Fibroblast of lung (primary cell): ENCODE data around the gene GOLGA8S. TPM values are rescaled to one million over a fixed set of nuclear protein-coding genes. Genes with fewer than 3 reads are reported as not detected.
"Not testable (repeated sequence)": the region's sequence is repeated elsewhere in the genome, so short reads cannot be mapped to it uniquely, and the experiment has no call there.

Experiments
- DNase-seq, 2 donors: peaks; one replicate each; pipeline versions ENCODE4 v3.0.0 to v3.0.0-alpha.2; 2010; ENCODE audit warnings: low read depth in 2 of 2
- H2AFZ ChIP-seq: 2 replicates; pipeline ENCODE4 v1.5.1; 2012; ENCODE audit warnings: low read length, control low read depth, inconsistent platforms
- H3K27ac ChIP-seq: 2 replicates; pipeline ENCODE4 v1.5.1; 2011; ENCODE audit warnings: low read length, control low read depth; ENCODE audit not compliant: insufficient read depth
- H3K27me3 ChIP-seq: 2 replicates; pipeline ENCODE4 v1.5.1; 2011; ENCODE audit warnings: mild to moderate bottlenecking, low read length; ENCODE audit not compliant: control insufficient read depth, insufficient read depth
- H3K36me3 ChIP-seq: 2 replicates; pipeline ENCODE4 v1.5.1; 2011; ENCODE audit warnings: low read length; ENCODE audit not compliant: control insufficient read depth, insufficient read depth
- H3K4me1 ChIP-seq: 2 replicates; pipeline ENCODE4 v1.5.1; 2011; ENCODE audit warnings: low read length; ENCODE audit not compliant: control insufficient read depth, insufficient read depth; ENCODE audit errors: extremely low read depth
- H3K4me2 ChIP-seq: 2 replicates; pipeline ENCODE4 v1.5.1; 2011; ENCODE audit warnings: low read length, control low read depth; ENCODE audit not compliant: insufficient read depth; ENCODE audit errors: extremely low read depth
- H3K4me3 ChIP-seq, 4 experiments: fragments of 200-600 bp in 1 of 4; sonication (generic) in 1 of 4; replicated peaks in 1 of 4; 2 replicates each; pipeline ENCODE4 v1.5.1; 2011 to 2016; ENCODE audit warnings: low read length in 4 of 4, low read depth in 3 of 4, mild to moderate bottlenecking in 3 of 4, control low read depth in 2 of 4, inconsistent platforms in 1 of 4, mixed read lengths in 1 of 4; ENCODE audit not compliant: insufficient read depth in 1 of 4; ENCODE audit errors: control extremely low read depth in 1 of 4
- H3K79me2 ChIP-seq: 2 replicates; pipeline ENCODE4 v1.5.1; 2012; ENCODE audit warnings: mild to moderate bottlenecking, low read length, inconsistent platforms; ENCODE audit not compliant: control insufficient read depth, insufficient read depth
- H3K9ac ChIP-seq: 2 replicates; pipeline ENCODE4 v1.5.1; 2011; ENCODE audit warnings: mild to moderate bottlenecking, low read length, control low read depth; ENCODE audit not compliant: insufficient read depth
- H3K9me3 ChIP-seq: 2 replicates; pipeline ENCODE4 v1.5.1; 2012; ENCODE audit warnings: low read depth, low read length; ENCODE audit not compliant: control insufficient read depth, insufficient read depth
- H4K20me1 ChIP-seq: 2 replicates; pipeline ENCODE4 v1.5.1; 2011; ENCODE audit warnings: low read length; ENCODE audit not compliant: control insufficient read depth, insufficient read depth; ENCODE audit errors: extremely low read depth
- CTCF ChIP-seq, 2 donors: IDR thresholded peaks in 1 of 2; conservative IDR thresholded peaks in 1 of 2; 1 replicate in 1 of 2; 2 replicates in 1 of 2; pipeline ENCODE4 v1.5.1; 2011 to 2012; ENCODE audit warnings: low read length in 2 of 2, control low read depth in 1 of 2, inconsistent platforms in 1 of 2, low read depth in 1 of 2, mild to moderate bottlenecking in 1 of 2
- EZH2 ChIP-seq: IDR thresholded peaks from 2 replicates; pipeline ENCODE4 v1.5.1; 2012; ENCODE audit warnings: low read length, control low read depth, mild to moderate bottlenecking; ENCODE audit errors: missing control alignments
- polyA plus RNA-seq, 2 donors: library from polyadenylated mRNA; depleted of rRNA in 1 of 2; stranded (reverse) in 1 of 2; unstranded in 1 of 2; fragments of >200 nt; gene quantifications; 2 replicates each; pipeline ENCODE4 v1.2.1, GENCODE V29; 2011 to 2012; ENCODE audit warnings: missing spikeins in 1 of 2
- total RNA-seq: library from RNA; depleted of rRNA; stranded (reverse); fragments of >200 nt; gene quantifications from 2 replicates; pipeline ENCODE4 v1.2.1, GENCODE V29; 2014

Gene GOLGA8S
- total and polyA plus RNA-seq, 2 donors (not counting 1 experiment from before 2014, with no cell fraction given): under 0.01 to 0.03 TPM

DNA sequence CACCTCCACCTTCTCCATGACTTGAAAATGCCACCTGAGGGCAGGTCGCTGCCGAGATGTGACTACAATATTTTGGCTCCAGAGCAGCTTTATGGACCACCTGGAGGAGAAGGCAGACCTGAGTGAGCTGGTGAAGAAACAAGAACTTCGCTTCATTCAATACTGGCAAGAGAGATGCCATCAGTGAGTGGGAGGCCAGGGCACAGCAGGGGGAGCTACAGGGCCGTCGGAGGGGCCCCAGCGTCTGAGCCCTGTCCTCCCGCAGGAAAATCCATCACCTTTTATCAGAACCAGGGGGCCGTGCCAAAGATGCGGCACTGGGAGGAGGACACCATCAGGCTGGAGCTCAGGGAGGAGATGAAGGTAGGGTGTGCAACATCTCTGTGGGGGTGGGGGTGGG lies 9.7 kb downstream of the GOLGA8S start:
- not testable (repeated sequence) for H3K9me3 ChIP-seq, H3K4me3 ChIP-seq, H3K79me2 ChIP-seq, H3K36me3 ChIP-seq, H2AFZ ChIP-seq, DNase-seq, H3K4me1 ChIP-seq, H3K4me2 ChIP-seq, H3K27me3 ChIP-seq, H4K20me1 ChIP-seq, H3K9ac ChIP-seq, H3K27ac ChIP-seq

- H3K36me3 ChIP-seq: no peaks in the 10 kb centered on the region
- no peak overlapping the region for H3K27ac ChIP-seq
- H3K27me3 ChIP-seq: no peaks in the 10 kb centered on the region
- no peak overlapping the region for H3K4me3 ChIP-seq
- H3K9ac ChIP-seq: no peak overlapping the region
- no peak overlapping the region for H3K4me2 ChIP-seq
- no peak for TF ChIP-seq CTCF (conservative IDR thresholded peaks at IDR 0.05 in 1 of 2, IDR thresholded peaks at IDR 0.05 in 1 of 2; ENCODE audit: low read depth in 1 of 2, low read length in 2 of 2)
- no peak for TF ChIP-seq EZH2
- no peak overlapping the region for H2AFZ ChIP-seq
- no peaks in the 10 kb centered on the region for H3K9me3 ChIP-seq
- no peak for DNase-seq
- no peaks in the 10 kb centered on the region for H4K20me1 ChIP-seq
- H3K79me2 ChIP-seq: no peaks in the 10 kb centered on the region
- no peaks in the 10 kb centered on the region for H3K4me1 ChIP-seq
Measured at GRCh38 chr15:23370578-23370977, 16.0 kb downstream of the GOLGA8S start.

- not testable (repeated sequence) for H2AFZ ChIP-seq, H4K20me1 ChIP-seq, H3K9me3 ChIP-seq, H3K4me2 ChIP-seq, H3K4me1 ChIP-seq, DNase-seq, H3K36me3 ChIP-seq, H3K27ac ChIP-seq, H3K9ac ChIP-seq, H3K79me2 ChIP-seq, H3K4me3 ChIP-seq, H3K27me3 ChIP-seq
Measured at GRCh38 chr15:23371134-23371533, 16.6 kb downstream of the GOLGA8S start.

DNA sequence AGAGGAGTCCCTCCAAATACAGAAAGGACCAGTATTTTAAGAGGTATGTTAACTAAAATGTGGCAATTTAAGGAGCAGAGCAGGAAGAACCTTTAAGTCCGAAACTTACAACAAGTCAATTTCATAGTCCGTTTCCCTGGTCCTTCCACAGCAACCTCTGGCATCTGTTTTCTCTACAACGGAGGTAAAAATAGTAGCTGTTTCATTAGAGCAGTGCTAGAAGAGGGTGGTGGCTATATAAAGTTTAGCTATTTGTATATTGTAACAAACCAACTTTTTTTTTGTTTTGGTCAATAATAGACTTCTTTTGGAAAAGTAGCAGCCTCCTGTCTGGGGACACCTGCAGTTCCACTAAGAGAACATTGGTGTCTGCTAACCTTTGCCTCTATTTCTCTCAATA lies 17.3 kb downstream of the GOLGA8S start:
- not testable (repeated sequence) for H2AFZ ChIP-seq, H3K9me3 ChIP-seq, H3K4me2 ChIP-seq, H3K27me3 ChIP-seq, H3K9ac ChIP-seq, H3K4me1 ChIP-seq, H3K36me3 ChIP-seq, H3K79me2 ChIP-seq, H3K27ac ChIP-seq, DNase-seq, H3K4me3 ChIP-seq, H4K20me1 ChIP-seq
